ENCODE data around the gene ENTHD1. TPM values are rescaled to one million over a fixed set of nuclear protein-coding genes. Genes with fewer than 3 reads are reported as not detected.

The ENTHD1 gene
- total RNA-seq, 2 donors from 2014 or later = 0.09 to 5.1 TPM

GRCh38 chr22:39703928-39704639 lies 189.5 kb downstream of the ENTHD1 start:
- Histone ChIP-seq H3K4me3 (no peak overlapping the region), H3K27me3 (replicated peaks; ENCODE audit: insufficient read depth) (no peaks in the 10 kb centered on the region), H3K4me1 (replicated peaks) (no peaks in the 10 kb centered on the region), H3K9me3 (no peaks in the 10 kb centered on the region), H3K36me3 (no peaks in the 10 kb centered on the region), H3K27ac (no peak overlapping the region)
- intact Hi-C loops (cut with DNase I) = no loop called here
- 20% methylated on average over 17 of the region's 17 CpGs for WGBS
- DNase-seq (ENCODE audit: low spot score) = no peak
- TF ChIP-seq POLR2AphosphoS5 (IDR thresholded peaks at IDR 0.05) (no peak), POLR2A (IDR thresholded peaks at IDR 0.05) (no peak)
- TF ChIP-seq, protein P1, sequence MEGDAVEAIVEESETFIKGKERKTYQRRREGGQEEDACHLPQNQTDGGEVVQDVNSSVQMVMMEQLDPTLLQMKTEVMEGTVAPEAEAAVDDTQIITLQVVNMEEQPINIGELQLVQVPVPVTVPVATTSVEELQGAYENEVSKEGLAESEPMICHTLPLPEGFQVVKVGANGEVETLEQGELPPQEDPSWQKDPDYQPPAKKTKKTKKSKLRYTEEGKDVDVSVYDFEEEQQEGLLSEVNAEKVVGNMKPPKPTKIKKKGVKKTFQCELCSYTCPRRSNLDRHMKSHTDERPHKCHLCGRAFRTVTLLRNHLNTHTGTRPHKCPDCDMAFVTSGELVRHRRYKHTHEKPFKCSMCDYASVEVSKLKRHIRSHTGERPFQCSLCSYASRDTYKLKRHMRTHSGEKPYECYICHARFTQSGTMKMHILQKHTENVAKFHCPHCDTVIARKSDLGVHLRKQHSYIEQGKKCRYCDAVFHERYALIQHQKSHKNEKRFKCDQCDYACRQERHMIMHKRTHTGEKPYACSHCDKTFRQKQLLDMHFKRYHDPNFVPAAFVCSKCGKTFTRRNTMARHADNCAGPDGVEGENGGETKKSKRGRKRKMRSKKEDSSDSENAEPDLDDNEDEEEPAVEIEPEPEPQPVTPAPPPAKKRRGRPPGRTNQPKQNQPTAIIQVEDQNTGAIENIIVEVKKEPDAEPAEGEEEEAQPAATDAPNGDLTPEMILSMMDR (IDR thresholded peaks at IDR 0.05) = no peak

GRCh38 chr22:39703091-39703490 lies 190.5 kb downstream of the ENTHD1 start:
- no peaks in the 10 kb centered on the region for H3K27me3 ChIP-seq (replicated peaks; ENCODE audit: insufficient read depth)
- DNase-seq (ENCODE audit: low spot score) = no peak
- 63% methylated on average over 8 of the region's 8 CpGs for WGBS
- intact Hi-C loops (cut with DNase I) = no loop called here
- H3K4me3 ChIP-seq = no peak overlapping the region
- no peak for TF ChIP-seq POLR2A (IDR thresholded peaks at IDR 0.05)
- no peak for TF ChIP-seq POLR2AphosphoS5 (IDR thresholded peaks at IDR 0.05)
- TF ChIP-seq, protein P1 (IDR thresholded peaks at IDR 0.05) = no peak
- H3K9me3 ChIP-seq = no peaks in the 10 kb centered on the region
- H3K36me3 ChIP-seq = no peaks in the 10 kb centered on the region
- H3K4me1 ChIP-seq (replicated peaks) = no peaks in the 10 kb centered on the region
- no peak overlapping the region for H3K27ac ChIP-seq

- no peaks in the 10 kb centered on the region for H3K4me1 ChIP-seq (replicated peaks)
- TF ChIP-seq POLR2AphosphoS5 (IDR thresholded peaks at IDR 0.05) (no peak), POLR2A (IDR thresholded peaks at IDR 0.05) (no peak)
- TF ChIP-seq, protein P1 (IDR thresholded peaks at IDR 0.05) = no peak
- intact Hi-C loops (cut with DNase I) = no loop called here
- no peaks in the 10 kb centered on the region for H3K36me3 ChIP-seq
- no peaks in the 10 kb centered on the region for H3K27me3 ChIP-seq (replicated peaks; ENCODE audit: insufficient read depth)
- no peak overlapping the region for H3K4me3 ChIP-seq
- H3K9me3 ChIP-seq = no peaks in the 10 kb centered on the region
- no peak overlapping the region for H3K27ac ChIP-seq
- WGBS = 65% methylated on average over 7 of the region's 7 CpGs
- no peak for DNase-seq (ENCODE audit: low spot score)
Measured at GRCh38 chr22:39700565-39700964, 193.0 kb downstream of the ENTHD1 start.

DNA sequence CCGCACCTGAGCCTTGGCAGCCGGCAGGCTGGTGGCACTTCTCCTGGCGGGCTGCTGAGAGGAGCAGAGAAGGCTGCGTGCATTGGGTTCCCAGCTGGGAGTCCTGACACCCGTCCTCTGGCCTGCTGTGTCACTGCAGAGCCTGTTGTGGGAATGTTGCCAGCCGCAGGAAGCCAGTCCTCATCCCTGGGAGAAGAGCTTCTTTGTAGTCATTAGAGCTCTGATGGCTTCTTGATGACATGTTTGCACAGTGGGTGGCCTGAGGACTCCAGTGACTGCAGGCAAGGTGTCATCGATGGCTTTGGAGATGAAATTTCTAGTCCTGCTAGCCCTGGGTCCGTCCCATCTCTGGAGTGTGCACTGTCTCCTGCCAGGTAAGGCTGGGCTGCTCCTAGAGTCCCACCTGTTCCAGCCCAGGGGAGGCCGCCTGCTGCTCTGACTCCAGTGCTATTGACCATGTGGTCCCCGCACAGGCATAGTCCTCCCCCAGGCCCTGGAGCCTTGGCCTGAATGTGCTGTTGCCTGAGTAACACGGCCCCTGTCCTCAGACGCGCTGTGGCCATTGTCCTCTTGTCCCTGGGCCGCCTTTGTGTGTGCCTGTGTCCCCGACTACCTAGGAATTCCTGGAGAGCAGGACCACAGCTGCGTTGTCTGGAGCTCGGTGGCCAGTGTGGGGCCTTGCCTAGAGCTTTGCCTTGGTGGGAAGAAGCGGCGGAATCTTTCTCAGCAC lies 193.8 kb downstream of the ENTHD1 start:
- no peaks in the 10 kb centered on the region for H3K27me3 ChIP-seq (replicated peaks; ENCODE audit: insufficient read depth)
- intact Hi-C loops (cut with DNase I) = no loop called here
- H3K4me3 ChIP-seq = no peak overlapping the region
- no peaks in the 10 kb centered on the region for H3K4me1 ChIP-seq (replicated peaks)
- no peak overlapping the region for H3K27ac ChIP-seq
- TF ChIP-seq, protein P1 (IDR thresholded peaks at IDR 0.05) = no peak
- no peak for TF ChIP-seq POLR2A (IDR thresholded peaks at IDR 0.05)
- no peak for TF ChIP-seq POLR2AphosphoS5 (IDR thresholded peaks at IDR 0.05)
- H3K36me3 ChIP-seq = no peaks in the 10 kb centered on the region
- no peaks in the 10 kb centered on the region for H3K9me3 ChIP-seq
- DNase-seq (ENCODE audit: low spot score) = no peak
- 73% methylated on average over 12 of the region's 19 CpGs for WGBS
